HEK293 (cell line): ENCODE measurements around the gene PNMA5.
A peak's percentile ranks its signal among the peaks of the same experiment; 100 is the strongest.

Source experiments
- CTCF ChIA-PET: fragments of 350-600 bp; formaldehyde crosslinking; extraction: SDS; loops from one replicate; lab custom pipeline; 2021; ENCODE audit warnings: antibody characterized with exemption; lab: Yijun Ruan, JAX
- POLR2A ChIA-PET: fragments of 300-600 bp; formaldehyde crosslinking; extraction: SDS; loops from one replicate; lab custom pipeline; 2020; ENCODE audit warnings: antibody characterized with exemption, inconsistent platforms; lab: Yijun Ruan, JAX
- H3K27ac ChIP-seq: fragments of 200-500 bp; sonication (Bioruptor generic); 2 replicates; pipeline ENCODE4 v1.5.1; 2014; ENCODE audit warnings: low read depth, low read length, control low read depth, inconsistent platforms; ENCODE audit errors: extremely low read depth
- H3K36me3 ChIP-seq, 2 experiments: fragments of 200-500 bp in 1 of 2; sonication (Bioruptor generic) in 1 of 2; 1 replicate in 1 of 2; 2 replicates in 1 of 2; pipeline ENCODE4 v1.5.1; 2014 to 2017; ENCODE audit warnings: inconsistent platforms in 2 of 2, low read length in 2 of 2; ENCODE audit not compliant: control insufficient read depth in 2 of 2, insufficient read depth in 1 of 2
- H3K4me1 ChIP-seq: fragments of 200-500 bp; sonication (Bioruptor generic); 2 replicates; pipeline ENCODE4 v1.5.1; 2014; ENCODE audit warnings: mild to moderate bottlenecking, low read length, inconsistent platforms; ENCODE audit not compliant: control insufficient read depth, insufficient read depth
- H3K4me3 ChIP-seq: 2 replicates; pipeline ENCODE4 v1.5.1; 2011; ENCODE audit warnings: low read depth, mild to moderate bottlenecking, control low read depth, low read length, moderate library complexity
- H3K9me3 ChIP-seq: fragments of 200-500 bp; sonication (Bioruptor generic); 2 replicates; pipeline ENCODE4 v1.5.1; 2014; ENCODE audit warnings: low read depth, low read length, inconsistent platforms; ENCODE audit not compliant: control insufficient read depth, insufficient read depth
- GFI1B ChIP-seq: fragments of 450-650 bp; formaldehyde crosslinking; IDR thresholded peaks from 2 replicates; pipeline ENCODE4 v1.5.1; 2016; ENCODE audit warnings: missing biosample characterization, missing genetic modification characterization
- PRDM1 ChIP-seq: fragments of 450-650 bp; formaldehyde crosslinking; IDR thresholded peaks from 2 replicates; pipeline ENCODE4; 2016; ENCODE audit warnings: missing biosample characterization, missing genetic modification characterization
- PRDM10 ChIP-seq: fragments of 450-650 bp; formaldehyde crosslinking; IDR thresholded peaks from 2 replicates; pipeline ENCODE4 v1.5.1; 2016; ENCODE audit warnings: missing biosample characterization, missing genetic modification characterization
- SCRT1 ChIP-seq: fragments of 450-650 bp; formaldehyde crosslinking; IDR thresholded peaks from 2 replicates; pipeline ENCODE4 v1.5.1; 2016; ENCODE audit warnings: missing biosample characterization, missing genetic modification characterization, borderline replicate concordance
- SCRT2 ChIP-seq: fragments of 450-650 bp; formaldehyde crosslinking; IDR thresholded peaks from 2 replicates; pipeline ENCODE4 v1.5.1; 2016; ENCODE audit warnings: missing biosample characterization, missing genetic modification characterization
- TRIM28 ChIP-seq: IDR thresholded peaks from 2 replicates; pipeline ENCODE4 v1.6.1; 2011; ENCODE audit warnings: low read length, control low read depth, borderline replicate concordance
- ZNF112 ChIP-seq: fragments of 450-650 bp; formaldehyde crosslinking; IDR thresholded peaks from 2 replicates; pipeline ENCODE4 v1.5.0; 2017; ENCODE audit warnings: missing biosample characterization, missing genetic modification characterization
- ZNF114 ChIP-seq: fragments of 450-650 bp; formaldehyde crosslinking; IDR thresholded peaks from 2 replicates; pipeline ENCODE4 v1.5.0; 2017; ENCODE audit warnings: missing biosample characterization, missing genetic modification characterization
- ZNF140 ChIP-seq: fragments of 450-650 bp; formaldehyde crosslinking; IDR thresholded peaks from 2 replicates; pipeline ENCODE4 v1.5.1; 2016; ENCODE audit warnings: missing biosample characterization, missing genetic modification characterization
- ZNF148 ChIP-seq: fragments of 450-650 bp; formaldehyde crosslinking; IDR thresholded peaks from 2 replicates; pipeline ENCODE4 v1.5.0; 2017; ENCODE audit warnings: missing biosample characterization, missing genetic modification characterization, borderline replicate concordance
- TF ChIP-seq, protein P1 (sequence below): fragments of 450-650 bp; formaldehyde crosslinking; optimal IDR thresholded peaks from 2 replicates; pipeline ENCODE3; 2016; ENCODE audit warnings: missing biosample characterization, mild to moderate bottlenecking, missing genetic modification characterization
- TF ChIP-seq, protein P2 (sequence below): fragments of 450-650 bp; formaldehyde crosslinking; IDR thresholded peaks from 2 replicates; pipeline ENCODE4 v1.5.1; 2016; ENCODE audit warnings: missing biosample characterization, missing genetic modification characterization

PNMA5 gene

DNA sequence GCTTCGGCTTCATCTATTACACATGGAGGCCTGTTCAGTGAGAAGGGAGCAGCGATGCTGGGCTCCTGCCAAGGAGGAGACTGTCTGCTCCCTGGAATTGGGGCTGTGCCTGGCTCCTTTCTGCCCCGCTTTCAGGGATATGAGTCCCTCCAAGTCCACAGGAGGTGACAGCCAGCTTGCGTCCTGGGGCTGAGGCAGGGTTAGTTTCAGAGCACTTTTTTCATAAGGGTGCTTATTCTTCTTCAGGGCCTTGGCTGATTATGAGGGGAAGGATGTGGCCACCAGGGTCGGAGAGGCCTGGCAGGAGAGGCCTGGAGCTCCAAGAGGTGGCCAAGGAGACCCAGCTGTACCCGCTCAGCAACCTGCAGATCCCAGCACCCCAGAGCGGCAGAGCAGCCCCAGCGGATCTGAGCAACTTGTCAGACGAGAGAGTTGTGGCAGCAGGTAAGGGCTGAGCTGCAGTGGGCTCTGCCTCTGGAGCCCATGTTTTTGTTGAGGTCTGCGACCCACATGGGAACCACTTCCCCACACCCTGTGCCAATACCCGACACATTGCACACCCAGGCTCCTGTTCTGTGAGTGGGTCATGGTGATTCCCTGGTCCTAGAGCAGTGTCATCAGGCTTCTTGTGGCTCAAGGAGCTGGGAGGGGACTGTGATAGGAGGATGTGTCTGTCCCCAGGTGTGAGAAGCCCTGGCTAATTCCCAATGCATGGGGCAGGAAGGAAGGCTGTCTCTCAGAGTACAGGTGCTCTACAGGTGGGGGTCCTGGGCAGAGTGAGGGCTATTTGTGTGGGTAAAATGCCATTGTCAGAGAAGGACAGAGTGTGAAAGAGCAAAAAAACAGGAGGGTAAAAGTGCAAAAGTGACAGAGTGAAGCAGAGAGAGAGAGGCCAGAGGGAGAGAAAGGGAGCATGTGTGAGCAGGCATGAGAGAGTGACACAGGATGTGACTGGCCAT is 48.6 kb downstream of the PNMA5 start:
- Histone ChIP-seq H3K36me3 (no peaks in the 10 kb centered on the region; a peak in 1 of 3 replicates), H3K9me3 (no peaks in the 10 kb centered on the region), H3K27ac (no peak overlapping the region), H3K4me3 (no peak overlapping the region), H3K4me1 (no peaks in the 10 kb centered on the region)
- CTCF ChIA-PET: interaction anchor here (0.7 to 1.6 kb wide), 5 partner anchors 12 to 763 kb away, joined by 3 read pairs; no protein-coding TSS in a partner anchor
- TF ChIP-seq SCRT1 (tag by site-specific recombination) (peak; percentile 63; the same call in 1 of the 2 replicates), SCRT2 (peak; percentile 72), PRDM1 (tag by site-specific recombination) (0 out of 2 replicates have a peak, but pooled peaks have one; percentile 7)
- TF ChIP-seq, protein P1, sequence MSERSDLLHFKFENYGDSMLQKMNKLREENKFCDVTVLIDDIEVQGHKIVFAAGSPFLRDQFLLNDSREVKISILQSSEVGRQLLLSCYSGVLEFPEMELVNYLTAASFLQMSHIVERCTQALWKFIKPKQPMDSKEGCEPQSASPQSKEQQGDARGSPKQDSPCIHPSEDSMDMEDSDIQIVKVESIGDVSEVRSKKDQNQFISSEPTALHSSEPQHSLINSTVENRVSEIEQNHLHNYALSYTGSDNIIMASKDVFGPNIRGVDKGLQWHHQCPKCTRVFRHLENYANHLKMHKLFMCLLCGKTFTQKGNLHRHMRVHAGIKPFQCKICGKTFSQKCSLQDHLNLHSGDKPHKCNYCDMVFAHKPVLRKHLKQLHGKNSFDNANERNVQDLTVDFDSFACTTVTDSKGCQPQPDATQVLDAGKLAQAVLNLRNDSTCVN: no peak
- POLR2A ChIA-PET: no interaction called here

GRCh38 chrX:152943826-152944225 is 50.1 kb downstream of the PNMA5 start:
- ChIA-PET CTCF (interaction anchor here (0.6 to 1.4 kb wide), 7 partner anchors 9 to 1743 kb away, joined by 3 to 5 read pairs (median 3); no protein-coding TSS in a partner anchor), POLR2A (interaction anchor here (0.7 kb wide), 1 partner anchor 436 kb away, joined by 3 read pairs; no protein-coding TSS in a partner anchor)
- H3K4me3 ChIP-seq: no peak overlapping the region
- H3K4me1 ChIP-seq: no peaks in the 10 kb centered on the region
- no peaks in the 10 kb centered on the region; a peak in 1 of 3 replicates for H3K36me3 ChIP-seq
- TF ChIP-seq ZNF148 (tag by site-specific recombination) (no peak), ZNF140 (tag by site-specific recombination) (no peak), TRIM28 (no peak), GFI1B (tag by site-specific recombination) (no peak)
- no peaks in the 10 kb centered on the region for H3K9me3 ChIP-seq
- no peak overlapping the region for H3K27ac ChIP-seq

DNA sequence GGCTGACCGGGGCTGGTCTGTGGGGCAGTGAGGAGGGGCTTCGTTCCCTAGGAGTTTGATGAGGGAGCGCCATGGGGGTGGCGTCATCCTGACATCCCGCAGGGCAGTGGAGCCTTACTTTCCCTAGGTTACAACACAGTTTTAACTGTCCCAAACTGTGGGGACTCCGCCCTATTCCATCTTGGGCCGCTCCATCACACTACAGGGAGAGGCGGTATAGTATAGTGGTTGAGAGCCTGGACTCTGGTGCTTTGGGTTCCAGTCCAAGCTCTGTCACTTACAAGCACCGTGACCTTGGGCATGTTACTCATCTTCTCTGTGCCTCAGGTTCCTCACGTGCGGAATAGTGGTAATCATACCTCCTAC is 51.9 kb downstream of the PNMA5 start:
- TF ChIP-seq, protein P2, sequence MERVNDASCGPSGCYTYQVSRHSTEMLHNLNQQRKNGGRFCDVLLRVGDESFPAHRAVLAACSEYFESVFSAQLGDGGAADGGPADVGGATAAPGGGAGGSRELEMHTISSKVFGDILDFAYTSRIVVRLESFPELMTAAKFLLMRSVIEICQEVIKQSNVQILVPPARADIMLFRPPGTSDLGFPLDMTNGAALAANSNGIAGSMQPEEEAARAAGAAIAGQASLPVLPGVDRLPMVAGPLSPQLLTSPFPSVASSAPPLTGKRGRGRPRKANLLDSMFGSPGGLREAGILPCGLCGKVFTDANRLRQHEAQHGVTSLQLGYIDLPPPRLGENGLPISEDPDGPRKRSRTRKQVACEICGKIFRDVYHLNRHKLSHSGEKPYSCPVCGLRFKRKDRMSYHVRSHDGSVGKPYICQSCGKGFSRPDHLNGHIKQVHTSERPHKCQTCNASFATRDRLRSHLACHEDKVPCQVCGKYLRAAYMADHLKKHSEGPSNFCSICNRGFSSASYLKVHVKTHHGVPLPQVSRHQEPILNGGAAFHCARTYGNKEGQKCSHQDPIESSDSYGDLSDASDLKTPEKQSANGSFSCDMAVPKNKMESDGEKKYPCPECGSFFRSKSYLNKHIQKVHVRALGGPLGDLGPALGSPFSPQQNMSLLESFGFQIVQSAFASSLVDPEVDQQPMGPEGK (tag by site-specific recombination): 0 out of 2 replicates have a peak, but pooled peaks have one; percentile 1
- TF ChIP-seq PRDM10 (tag by site-specific recombination): peak; percentile 51
- TF ChIP-seq ZNF114: no peak
- no peak for TF ChIP-seq ZNF112
- no peaks in the 10 kb centered on the region; a peak in 1 of 3 replicates for H3K36me3 ChIP-seq
- H3K4me3 ChIP-seq: peak overlapping the region; percentile 56
- H3K4me1 ChIP-seq: no peaks in the 10 kb centered on the region
- POLR2A ChIA-PET: interaction anchor here (0.5 to 1.4 kb wide), 6 partner anchors 11 to 1097 kb away, joined by 3 to 4 read pairs (median 3); partner anchors contain the start of gene ZNF185
- H3K27ac ChIP-seq: no peak overlapping the region; the same call in 1 of the 2 replicates
- H3K9me3 ChIP-seq: no peaks in the 10 kb centered on the region
- CTCF ChIA-PET: interaction anchor here (0.7 to 2.5 kb wide), 31 partner anchors 9 to 1572 kb away, joined by 3 to 20 read pairs (median 4); partner anchors contain the start of genes DUSP9 and ZNF275
